ENCODE results near the gene DACT1. TPM values are rescaled to one million over a fixed set of nuclear protein-coding genes. Genes with fewer than 3 reads are reported as not detected.

The DACT1 gene
- total RNA-seq, 2 experiments from 2014 or later: 1.3 TPM

DNA sequence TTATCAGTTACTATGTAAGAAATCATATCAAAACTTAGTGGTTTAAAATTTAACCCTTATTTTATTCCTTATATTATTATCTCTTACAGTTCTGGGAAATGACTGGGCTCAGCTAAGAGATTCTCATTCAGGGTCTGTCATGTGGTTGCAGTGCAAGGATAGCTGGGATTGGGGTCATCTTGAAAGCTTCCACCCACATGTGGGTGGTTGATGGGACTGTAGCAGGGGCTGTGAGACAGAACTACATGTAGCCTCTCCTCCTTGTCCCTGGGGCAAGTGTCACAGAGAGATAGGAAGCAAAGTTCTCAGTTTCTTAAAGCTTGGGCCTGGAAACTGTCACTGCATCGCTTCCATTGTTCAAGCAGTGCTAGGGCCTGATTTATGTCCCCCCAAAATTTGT is 57.8 kb downstream of the DACT1 start:
- no peak overlapping the region for H3K27ac Mint-ChIP-seq
- no peaks in the 10 kb centered on the region for H3K9me3 Mint-ChIP-seq
- H3K4me1 ChIP-seq (ENCODE audit: insufficient read depth, low read length): no peaks in the 10 kb centered on the region
- H3K36me3 Mint-ChIP-seq (ENCODE audit: low read depth): no peaks in the 10 kb centered on the region
- H3K4me3 ChIP-seq (ENCODE audit: low read length): no peak overlapping the region
- DNase-seq (no peak), ATAC-seq (ENCODE audit: poor library complexity) (no peak)
- H3K4me1 Mint-ChIP-seq (ENCODE audit: low read depth): no peaks in the 10 kb centered on the region
- TF ChIP-seq, protein P1, sequence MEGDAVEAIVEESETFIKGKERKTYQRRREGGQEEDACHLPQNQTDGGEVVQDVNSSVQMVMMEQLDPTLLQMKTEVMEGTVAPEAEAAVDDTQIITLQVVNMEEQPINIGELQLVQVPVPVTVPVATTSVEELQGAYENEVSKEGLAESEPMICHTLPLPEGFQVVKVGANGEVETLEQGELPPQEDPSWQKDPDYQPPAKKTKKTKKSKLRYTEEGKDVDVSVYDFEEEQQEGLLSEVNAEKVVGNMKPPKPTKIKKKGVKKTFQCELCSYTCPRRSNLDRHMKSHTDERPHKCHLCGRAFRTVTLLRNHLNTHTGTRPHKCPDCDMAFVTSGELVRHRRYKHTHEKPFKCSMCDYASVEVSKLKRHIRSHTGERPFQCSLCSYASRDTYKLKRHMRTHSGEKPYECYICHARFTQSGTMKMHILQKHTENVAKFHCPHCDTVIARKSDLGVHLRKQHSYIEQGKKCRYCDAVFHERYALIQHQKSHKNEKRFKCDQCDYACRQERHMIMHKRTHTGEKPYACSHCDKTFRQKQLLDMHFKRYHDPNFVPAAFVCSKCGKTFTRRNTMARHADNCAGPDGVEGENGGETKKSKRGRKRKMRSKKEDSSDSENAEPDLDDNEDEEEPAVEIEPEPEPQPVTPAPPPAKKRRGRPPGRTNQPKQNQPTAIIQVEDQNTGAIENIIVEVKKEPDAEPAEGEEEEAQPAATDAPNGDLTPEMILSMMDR (IDR thresholded peaks at IDR 0.05): no peak
- intact Hi-C loops (cut with DNase I, micrococcal nuclease): no loop called here
- ChIA-PET CTCF (no interaction called here), POLR2A (no interaction called here)
- H3K27me3 ChIP-seq (ENCODE audit: control insufficient read depth in 1 of 2, insufficient read depth in 2 of 2, low read length in 2 of 2): no peaks in the 10 kb centered on the region
- H3K27me3 Mint-ChIP-seq: no peaks in the 10 kb centered on the region
- no peaks in the 10 kb centered on the region for H3K36me3 ChIP-seq (ENCODE audit: insufficient read depth, low read length)
- H3K4me3 Mint-ChIP-seq: no peak overlapping the region
- H3K9me3 ChIP-seq (ENCODE audit: control insufficient read depth in 1 of 2, insufficient read depth in 1 of 2, low read length in 2 of 2): no peaks in the 10 kb centered on the region
- no peak overlapping the region for H3K27ac ChIP-seq (ENCODE audit: low read depth in 1 of 2, low read length in 2 of 2)

DNA sequence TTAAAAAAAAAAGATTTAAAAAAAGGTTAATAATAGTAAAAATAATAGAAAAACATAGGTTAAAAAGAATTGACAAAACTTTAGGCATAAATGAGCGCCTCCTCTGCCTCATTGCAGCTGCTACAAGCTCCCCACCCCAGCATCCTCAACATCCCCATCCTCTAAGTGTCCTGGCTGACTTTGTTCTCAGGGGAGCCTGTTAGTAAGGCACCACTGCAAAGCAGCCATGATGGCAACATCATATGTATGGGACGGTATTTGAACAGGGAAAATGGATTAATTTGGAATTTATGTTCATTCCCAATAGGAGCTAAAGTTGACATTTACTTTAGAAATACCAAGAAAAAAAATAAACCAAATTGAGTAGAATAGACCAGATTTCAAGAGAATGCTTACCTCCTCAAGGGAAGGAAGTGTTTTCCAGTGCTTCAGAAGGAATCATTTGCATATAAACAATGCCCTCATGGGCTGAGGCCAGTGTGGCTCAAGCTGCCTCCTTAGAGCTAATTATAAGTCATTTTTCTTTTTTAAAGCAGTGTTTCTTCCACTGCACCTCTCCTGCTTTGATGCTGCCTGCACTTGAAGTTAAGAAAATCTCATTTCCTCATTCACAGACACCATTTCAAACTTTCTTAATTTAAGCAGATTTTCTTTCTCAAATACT is 59.6 kb downstream of the DACT1 start:
- no peaks in the 10 kb centered on the region for H3K36me3 Mint-ChIP-seq (ENCODE audit: low read depth)
- no peak overlapping the region for H3K4me3 ChIP-seq (ENCODE audit: low read length)
- no peaks in the 10 kb centered on the region for H3K4me1 Mint-ChIP-seq (ENCODE audit: low read depth)
- no peaks in the 10 kb centered on the region for H3K9me3 ChIP-seq (ENCODE audit: control insufficient read depth in 1 of 2, insufficient read depth in 1 of 2, low read length in 2 of 2)
- ChIA-PET CTCF (no interaction called here), POLR2A (no interaction called here)
- no peak for ATAC-seq (ENCODE audit: poor library complexity)
- H3K27me3 Mint-ChIP-seq: no peaks in the 10 kb centered on the region
- no peaks in the 10 kb centered on the region for H3K27me3 ChIP-seq (ENCODE audit: control insufficient read depth in 1 of 2, insufficient read depth in 2 of 2, low read length in 2 of 2)
- H3K4me1 ChIP-seq (ENCODE audit: insufficient read depth, low read length): no peaks in the 10 kb centered on the region
- no peak for DNase-seq
- H3K9me3 Mint-ChIP-seq: no peaks in the 10 kb centered on the region
- H3K27ac ChIP-seq (ENCODE audit: low read depth in 1 of 2, low read length in 2 of 2): no peak overlapping the region
- no peak overlapping the region for H3K4me3 Mint-ChIP-seq
- no peak overlapping the region for H3K27ac Mint-ChIP-seq
- intact Hi-C loops (cut with DNase I, micrococcal nuclease): no loop called here
- TF ChIP-seq, protein P1 (IDR thresholded peaks at IDR 0.05): no peak
- H3K36me3 ChIP-seq (ENCODE audit: insufficient read depth, low read length): no peaks in the 10 kb centered on the region

Other genes starting within 250 kb of the DACT1 start
- gene TOMM20L, start 242.0 kb upstream of the DACT1 start, total RNA-seq: under 1 TPM in 1 of 2 experiments, not detected in 1; 0.56 TPM
- 10 to 100 TPM; 33.1 to 34.9 TPM for gene TIMM9, start 210.4 kb upstream of the DACT1 start, total RNA-seq
- 10 to 100 TPM; 16.5 to 18.2 TPM for gene KIAA0586, start 210.2 kb upstream of the DACT1 start, total RNA-seq

Data from CD4-positive, alpha-beta T cell (primary cell).